Mesenchymal stem cell (in vitro differentiated cells and primary cell): ENCODE results near the gene NR1H2.

Experiments used
- DNase-seq: peaks from one replicate; pipeline ENCODE4 v3.0.0-alpha.2; 2013
- H2AFZ ChIP-seq: one replicate; pipeline ENCODE4 v1.6.1; 2013; ENCODE audit warnings: low read depth, mild to moderate bottlenecking, control low read depth, inconsistent platforms, low read length, moderate library complexity
- H2AK5ac ChIP-seq: 2 replicates; pipeline ENCODE4 v1.6.1; 2013; ENCODE audit warnings: low read length, moderate library complexity, mild to moderate bottlenecking, inconsistent platforms; ENCODE audit not compliant: severe bottlenecking
- H2BK120ac ChIP-seq: one replicate; pipeline ENCODE4 v1.6.1; 2013; ENCODE audit warnings: low read depth, mild to moderate bottlenecking, inconsistent platforms, low read length, moderate library complexity
- H2BK12ac ChIP-seq, 2 experiments: one replicate each; pipeline ENCODE4 v1.6.1; 2013; ENCODE audit warnings: inconsistent platforms in 2 of 2, low read length in 2 of 2, mild to moderate bottlenecking in 2 of 2, moderate library complexity in 2 of 2, control low read depth in 1 of 2
- H2BK15ac ChIP-seq: one replicate; pipeline ENCODE4 v1.6.1; 2013; ENCODE audit warnings: mild to moderate bottlenecking, low read depth, inconsistent platforms; ENCODE audit not compliant: poor library complexity, severe bottlenecking
- H2BK5ac ChIP-seq: 2 replicates; pipeline ENCODE4 v1.6.1; 2013; ENCODE audit warnings: low read depth, mild to moderate bottlenecking, low read length, control low read depth, inconsistent platforms; ENCODE audit not compliant: poor library complexity, severe bottlenecking
- H3K14ac ChIP-seq, 2 experiments: one replicate each; pipeline ENCODE4 v1.6.1; 2013; ENCODE audit warnings: inconsistent platforms in 2 of 2, low read length in 2 of 2, control low read depth in 1 of 2, mild to moderate bottlenecking in 1 of 2, moderate library complexity in 1 of 2
- H3K18ac ChIP-seq, 2 experiments: one replicate each; pipeline ENCODE4 v1.6.1; 2013; ENCODE audit warnings: inconsistent platforms in 2 of 2, low read length in 2 of 2, control low read depth in 1 of 2, low read depth in 1 of 2, mild to moderate bottlenecking in 1 of 2
- H3K23ac ChIP-seq, 2 experiments: one replicate each; pipeline ENCODE4 v1.6.1; 2013; ENCODE audit warnings: inconsistent platforms in 2 of 2, low read length in 2 of 2, mild to moderate bottlenecking in 2 of 2, moderate library complexity in 2 of 2, control low read depth in 1 of 2
- H3K27ac ChIP-seq: 2 replicates; pipeline ENCODE4 v1.5.1; 2013; ENCODE audit warnings: mild to moderate bottlenecking, moderate library complexity, low read length, control low read depth, inconsistent platforms; ENCODE audit not compliant: poor library complexity, severe bottlenecking
- H3K27me3 ChIP-seq, 2 experiments: 2 replicates each; pipeline versions ENCODE4 v1.6.1 to v1.7.0; 2013; ENCODE audit warnings: low read length in 2 of 2, mild to moderate bottlenecking in 2 of 2, moderate library complexity in 2 of 2, control low read depth in 1 of 2, inconsistent platforms in 1 of 2; ENCODE audit not compliant: control insufficient read depth in 1 of 2, insufficient read depth in 1 of 2
- H3K36me3 ChIP-seq, 2 experiments: 2 replicates each; pipeline versions ENCODE4 v1.6.1 to v1.7.0; 2013; ENCODE audit warnings: low read length in 2 of 2, control low read depth in 1 of 2, inconsistent platforms in 1 of 2, low read depth in 1 of 2, mild to moderate bottlenecking in 1 of 2; ENCODE audit not compliant: insufficient read depth in 2 of 2, control insufficient read depth in 1 of 2
- H3K4ac ChIP-seq, 2 experiments: one replicate each; pipeline ENCODE4 v1.6.1; 2013; ENCODE audit warnings: inconsistent platforms in 2 of 2, low read length in 2 of 2, mild to moderate bottlenecking in 2 of 2, moderate library complexity in 2 of 2, control low read depth in 1 of 2, low read depth in 1 of 2
- H3K4me1 ChIP-seq: 2 replicates; pipeline ENCODE4 v1.6.1; 2013; ENCODE audit warnings: low read depth, low read length, control low read depth; ENCODE audit not compliant: control insufficient read depth, insufficient read depth
- H3K4me2 ChIP-seq: 2 replicates; pipeline ENCODE4 v1.6.1; 2013; ENCODE audit warnings: low read length, mild to moderate bottlenecking, inconsistent platforms; ENCODE audit not compliant: poor library complexity, severe bottlenecking
- H3K4me3 ChIP-seq, 2 experiments: 2 replicates each; pipeline versions ENCODE4 v1.5.1 to v1.7.0; 2013; ENCODE audit warnings: low read length in 2 of 2, mild to moderate bottlenecking in 2 of 2, control low read depth in 1 of 2, low read depth in 1 of 2; ENCODE audit not compliant: insufficient read depth in 1 of 2
- H3K79me1 ChIP-seq: replicated peaks from 2 replicates; pipeline ENCODE4 v1.6.1; 2013; ENCODE audit warnings: mild to moderate bottlenecking, control low read depth, low read length, inconsistent platforms; ENCODE audit not compliant: poor library complexity, severe bottlenecking
- H3K9ac ChIP-seq: 2 replicates; pipeline ENCODE4 v1.7.0; 2013; ENCODE audit warnings: mild to moderate bottlenecking, low read length, moderate library complexity
- H3K9me3 ChIP-seq: 2 replicates; pipeline ENCODE4 v1.7.0; 2013; ENCODE audit warnings: mild to moderate bottlenecking, low read length; ENCODE audit not compliant: control insufficient read depth
- H4K8ac ChIP-seq: one replicate; pipeline ENCODE4 v1.6.1; 2013; ENCODE audit warnings: inconsistent platforms, mild to moderate bottlenecking, low read length, moderate library complexity
- H4K91ac ChIP-seq: one replicate; pipeline ENCODE4 v1.6.1; 2013; ENCODE audit warnings: mild to moderate bottlenecking, low read length, inconsistent platforms
- WGBS: methylation state at CpG from one replicate; pipeline ENCODE4 v1.1.7; 2013; ENCODE audit warnings: mixed read lengths; 5-methylcytosine and 5-hydroxymethylcytosine counted together

Gene NR1H2

DNA sequence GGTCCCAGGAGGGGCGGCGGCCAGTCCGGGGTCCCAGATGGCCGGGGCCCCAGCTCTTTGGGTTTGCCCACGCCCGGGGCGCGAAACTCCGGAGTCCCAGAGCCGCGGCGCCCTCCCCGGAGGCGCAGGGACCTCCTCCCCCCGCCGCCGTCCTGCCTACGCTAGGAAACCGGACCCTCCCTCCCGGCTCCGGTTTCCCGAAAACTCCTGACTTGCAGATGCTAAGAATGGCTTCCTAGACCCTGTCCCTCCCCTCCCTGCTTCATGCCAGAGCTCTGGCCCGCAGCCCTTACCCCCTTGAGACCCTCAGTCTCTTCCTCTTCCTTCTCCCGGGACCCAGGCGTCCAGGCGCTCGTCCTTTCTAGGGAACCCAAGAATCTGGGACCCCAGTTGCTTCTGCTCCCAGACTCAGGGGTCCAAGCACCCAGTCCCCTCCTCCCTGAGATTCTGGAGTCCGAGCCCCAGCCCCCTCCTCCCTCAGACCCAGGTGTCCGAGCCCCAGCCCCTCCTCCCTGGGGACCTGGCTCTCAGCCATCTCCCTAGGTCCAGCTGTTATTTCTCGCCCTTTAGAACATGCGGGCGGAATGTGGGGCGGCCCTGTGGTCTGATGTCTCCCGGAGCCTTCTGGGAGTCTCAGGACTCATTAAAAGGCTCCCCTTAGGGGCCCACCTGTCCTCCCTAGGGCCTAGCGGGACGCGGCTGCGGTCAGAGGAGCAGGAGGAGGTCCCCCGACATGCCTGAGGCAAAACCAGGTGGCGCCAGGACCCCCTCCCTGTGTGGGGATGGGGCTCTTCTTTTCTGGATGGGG, 56.2 kb downstream of the NR1H2 start, which contains the start of gene MYBPC2:
TSS of gene MYBPC2 (plus strand) at position 672 of the 808 bp plus-strand sequence. CDS start at position 734, 62 bp downstream.
- H2BK120ac ChIP-seq, result peak within 1 kb of the TSS; percentile 42
- H2AK5ac ChIP-seq, result peak within 1 kb of the TSS; percentile 93
- peaks cover 0 to 65% of the 10 kb centered on the region in 2 experiments for H3K27me3 ChIP-seq
- peak within 1 kb of the TSS; percentile 89 for H2BK5ac ChIP-seq
- no peak within 1 kb of the TSS for H3K14ac ChIP-seq
- peak within 1 kb of the TSS; percentile 62 to 81 for H3K4me3 ChIP-seq
- peak within 1 kb of the TSS; percentile 71 for H4K8ac ChIP-seq
- H3K23ac ChIP-seq, result no peak within 1 kb of the TSS
- peak within 1 kb of the TSS; percentile 90 for H3K27ac ChIP-seq
- peak within 1 kb of the TSS; percentile 97 for H3K4me2 ChIP-seq
- peak within 1 kb of the TSS; percentile 35 to 60 for H3K18ac ChIP-seq
- H3K9ac ChIP-seq, result peak within 1 kb of the TSS; percentile 77
- no peak within 1 kb of the TSS for H2BK15ac ChIP-seq
- H3K9me3 ChIP-seq, result no peaks in the 10 kb centered on the region
- H2AFZ ChIP-seq, result peak within 1 kb of the TSS; percentile 42
- no peaks in the 10 kb centered on the region for H3K79me1 ChIP-seq
- WGBS, result 9% methylated on average over 40 of the region's 40 CpGs
- H3K4me1 ChIP-seq, result peaks cover 44% of the 10 kb centered on the region
- no peak within 1 kb of the TSS for H4K91ac ChIP-seq
- H3K36me3 ChIP-seq, result peaks cover 0 to 4% of the 10 kb centered on the region in 2 experiments
- peak within 1 kb of the TSS in 1 of 2 experiments; percentile 35 for H3K4ac ChIP-seq
- peak; percentile 33 for DNase-seq
- no peak within 1 kb of the TSS for H2BK12ac ChIP-seq
